ENCODE measurements around the gene NME7.

The NME7 gene

DNA sequence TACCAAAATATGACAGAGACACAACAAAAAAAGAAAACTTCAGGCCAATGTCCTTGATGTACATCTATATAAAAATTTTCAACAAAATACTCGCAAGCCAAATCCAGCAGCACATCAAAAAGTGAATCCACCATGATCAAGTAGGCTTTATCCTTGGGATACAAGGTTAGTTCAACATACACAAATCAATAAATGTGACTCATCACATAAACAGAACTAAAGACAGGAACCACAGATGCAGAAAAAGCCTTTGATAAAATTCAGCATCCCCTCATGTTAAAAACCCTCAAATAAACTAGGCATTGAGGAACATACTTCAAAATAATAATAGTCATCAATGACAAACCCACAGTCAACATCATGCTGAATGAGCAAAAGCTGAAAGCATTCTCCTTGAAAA is 101.5 kb downstream of the NME7 start:
- no peak for DNase-seq
- in situ Hi-C loops (cut with HindIII; ENCODE audit: low pct_ligation_motif_present, low sequenced_read_pairs), result no loop called here
- Histone ChIP-seq H3K27me3 (replicated peaks) (no peaks in the 10 kb centered on the region), H3K4me3 (ENCODE audit: low read depth, low read length) (no peak overlapping the region), H3K27ac (no peak overlapping the region), H3K36me3 (replicated peaks) (no peaks in the 10 kb centered on the region)
- TF ChIP-seq, protein P1, sequence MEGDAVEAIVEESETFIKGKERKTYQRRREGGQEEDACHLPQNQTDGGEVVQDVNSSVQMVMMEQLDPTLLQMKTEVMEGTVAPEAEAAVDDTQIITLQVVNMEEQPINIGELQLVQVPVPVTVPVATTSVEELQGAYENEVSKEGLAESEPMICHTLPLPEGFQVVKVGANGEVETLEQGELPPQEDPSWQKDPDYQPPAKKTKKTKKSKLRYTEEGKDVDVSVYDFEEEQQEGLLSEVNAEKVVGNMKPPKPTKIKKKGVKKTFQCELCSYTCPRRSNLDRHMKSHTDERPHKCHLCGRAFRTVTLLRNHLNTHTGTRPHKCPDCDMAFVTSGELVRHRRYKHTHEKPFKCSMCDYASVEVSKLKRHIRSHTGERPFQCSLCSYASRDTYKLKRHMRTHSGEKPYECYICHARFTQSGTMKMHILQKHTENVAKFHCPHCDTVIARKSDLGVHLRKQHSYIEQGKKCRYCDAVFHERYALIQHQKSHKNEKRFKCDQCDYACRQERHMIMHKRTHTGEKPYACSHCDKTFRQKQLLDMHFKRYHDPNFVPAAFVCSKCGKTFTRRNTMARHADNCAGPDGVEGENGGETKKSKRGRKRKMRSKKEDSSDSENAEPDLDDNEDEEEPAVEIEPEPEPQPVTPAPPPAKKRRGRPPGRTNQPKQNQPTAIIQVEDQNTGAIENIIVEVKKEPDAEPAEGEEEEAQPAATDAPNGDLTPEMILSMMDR (IDR thresholded peaks at IDR 0.05; ENCODE audit: low read depth, low read length, missing control alignments), result no peak

DNA sequence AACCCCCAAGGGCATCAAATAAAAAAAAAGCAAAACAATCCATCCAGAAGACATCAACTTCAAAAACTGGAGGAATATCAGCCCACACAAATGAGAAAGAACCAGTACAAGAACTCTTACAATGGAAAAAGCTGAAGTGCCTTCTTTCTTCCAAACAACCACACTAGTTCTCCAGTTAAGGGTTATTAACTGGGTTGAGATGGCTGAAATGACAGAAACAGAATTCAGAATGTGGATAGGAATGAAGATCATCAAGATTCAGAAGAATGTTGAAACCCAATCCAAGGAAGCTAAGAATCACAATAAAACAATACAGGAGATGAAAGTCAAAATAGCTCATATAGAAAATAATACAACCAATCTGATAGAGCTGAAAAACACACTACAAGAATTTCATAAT is 104.5 kb downstream of the NME7 start:
- TF ChIP-seq, protein P1 (IDR thresholded peaks at IDR 0.05; ENCODE audit: low read depth, low read length, missing control alignments), result no peak
- DNase-seq, result no peak
- in situ Hi-C loops (cut with HindIII; ENCODE audit: low pct_ligation_motif_present, low sequenced_read_pairs), result no loop called here

DNA sequence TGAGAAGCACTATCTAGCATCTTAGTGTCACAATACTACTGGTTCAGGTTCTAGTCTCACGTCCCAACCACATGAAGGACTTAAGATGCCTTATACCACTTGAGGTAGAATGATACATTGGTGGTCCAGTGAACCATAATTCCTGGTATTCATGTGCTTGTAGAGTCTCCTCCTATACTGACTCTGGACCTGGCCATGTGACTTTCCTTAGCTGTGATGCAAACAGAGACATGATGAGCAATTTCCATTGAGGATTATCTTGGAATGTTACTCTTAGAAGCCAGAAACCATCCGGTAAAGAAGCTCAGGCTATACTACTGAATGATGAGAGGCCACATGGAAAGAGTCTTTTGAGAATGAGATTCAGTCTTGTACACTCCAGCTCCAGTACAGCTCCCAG is 105.7 kb downstream of the NME7 start:
- H3K4me3 ChIP-seq (ENCODE audit: low read depth, low read length), result no peak overlapping the region
- in situ Hi-C loops (cut with HindIII; ENCODE audit: low pct_ligation_motif_present, low sequenced_read_pairs), result no loop called here
- no peak for DNase-seq

More for the DNA sequence above, 104.5 kb downstream of the NME7 start:
- H3K27me3 ChIP-seq (replicated peaks), result no peaks in the 10 kb centered on the region
- H3K4me3 ChIP-seq (ENCODE audit: low read depth, low read length), result no peak overlapping the region
- no peak overlapping the region for H3K27ac ChIP-seq
- H3K36me3 ChIP-seq (replicated peaks), result no peaks in the 10 kb centered on the region

DNA sequence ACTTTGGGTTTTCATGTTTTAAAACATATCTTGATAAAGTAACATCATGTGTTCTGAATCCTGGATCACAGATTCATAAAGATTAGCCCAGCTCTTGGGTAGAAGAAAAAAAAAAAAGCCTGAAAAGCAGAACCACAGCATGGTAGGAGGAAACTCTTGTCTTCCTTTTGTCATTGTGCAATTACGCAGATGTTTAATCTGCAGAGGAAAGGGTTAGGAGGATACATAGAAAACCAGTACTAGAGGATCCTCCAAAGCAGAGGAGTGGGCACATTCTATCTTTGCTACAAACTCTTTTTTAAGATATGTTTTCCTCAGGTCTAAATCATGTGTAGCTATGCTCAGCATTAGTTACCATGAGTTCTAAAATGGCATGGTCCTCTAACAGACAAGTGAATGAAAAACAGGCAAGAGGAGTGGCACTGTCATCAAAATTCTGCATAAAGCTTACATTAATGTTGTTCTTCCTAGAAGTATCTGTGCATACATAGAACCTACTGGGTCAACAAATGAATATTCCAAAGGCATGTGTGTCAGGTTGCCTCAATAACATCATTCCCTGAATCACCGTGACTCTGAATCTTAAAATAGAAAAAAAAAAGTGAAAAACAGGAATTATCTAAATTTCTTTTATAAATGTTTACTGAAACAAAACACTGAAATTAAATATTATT is 107.0 kb downstream of the NME7 start:
- TF ChIP-seq, protein P1 (IDR thresholded peaks at IDR 0.05; ENCODE audit: low read depth, low read length, missing control alignments), result no peak
- no peak for DNase-seq
- Histone ChIP-seq H3K4me3 (ENCODE audit: low read depth, low read length) (no peak overlapping the region), H3K27ac (no peak overlapping the region), H3K36me3 (replicated peaks) (no peaks in the 10 kb centered on the region), H3K27me3 (replicated peaks) (no peaks in the 10 kb centered on the region)
- in situ Hi-C loops (cut with HindIII; ENCODE audit: low pct_ligation_motif_present, low sequenced_read_pairs), result no loop called here

More for the DNA sequence above, 105.7 kb downstream of the NME7 start:
- TF ChIP-seq, protein P1 (IDR thresholded peaks at IDR 0.05; ENCODE audit: low read depth, low read length, missing control alignments), result no peak
- H3K27me3 ChIP-seq (replicated peaks), result no peaks in the 10 kb centered on the region
- no peak overlapping the region for H3K27ac ChIP-seq
- no peaks in the 10 kb centered on the region for H3K36me3 ChIP-seq (replicated peaks)

DNA sequence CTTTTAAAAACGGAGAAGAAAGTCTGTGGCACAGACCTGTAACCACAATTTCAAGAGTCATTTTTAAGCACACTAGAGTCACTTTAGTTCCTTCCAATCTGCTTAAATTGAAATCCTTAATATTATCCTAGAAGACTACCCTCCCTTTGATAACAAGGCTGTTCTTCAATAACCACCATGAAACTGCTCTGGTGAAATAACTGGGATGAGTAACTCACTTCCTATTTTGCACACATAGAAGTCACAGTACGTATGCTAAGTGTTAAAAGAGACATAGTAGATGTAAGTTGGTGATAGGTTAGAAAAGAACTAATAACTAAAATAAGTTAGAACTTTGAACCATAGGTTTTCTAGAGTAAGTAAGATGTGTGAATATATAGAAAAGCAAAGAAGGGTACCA is 107.8 kb downstream of the NME7 start:
- in situ Hi-C loops (cut with HindIII; ENCODE audit: low pct_ligation_motif_present, low sequenced_read_pairs), result no loop called here
- H3K27ac ChIP-seq, result no peak overlapping the region

More for the DNA sequence above, 107.8 kb downstream of the NME7 start:
- Histone ChIP-seq H3K36me3 (replicated peaks) (no peaks in the 10 kb centered on the region), H3K27me3 (replicated peaks) (no peaks in the 10 kb centered on the region), H3K4me3 (ENCODE audit: low read depth, low read length) (no peak overlapping the region)
- TF ChIP-seq, protein P1 (IDR thresholded peaks at IDR 0.05; ENCODE audit: low read depth, low read length, missing control alignments), result no peak
- no peak for DNase-seq

Measured in brain microvascular endothelial cell (primary cell).